HAP-1 (cell line): ENCODE results near the gene MYH8.

Source experiments
- DNase-seq, 2 experiments: peaks; one replicate each; pipeline ENCODE4 v3.0.0-alpha.2; 2016 to 2020; ENCODE audit warnings: low spot score in 2 of 2
- H3K27me3 ChIP-seq: fragments of 250-450 bp; sonication (Bioruptor Pico); 2 replicates; pipeline ENCODE4 v1.5.1; 2020; ENCODE audit warnings: low read depth, mild to moderate bottlenecking, moderate library complexity
- H3K36me3 ChIP-seq: fragments of 250-450 bp; sonication (Bioruptor Pico); replicated peaks from 2 replicates; pipeline ENCODE4 v1.5.1; 2020; ENCODE audit warnings: mild to moderate bottlenecking
- H3K4me1 ChIP-seq: fragments of 250-450 bp; sonication (Bioruptor Pico); 2 replicates; pipeline ENCODE4 v1.5.1; 2020; ENCODE audit warnings: mild to moderate bottlenecking
- H3K4me3 ChIP-seq: fragments of 250-450 bp; sonication (Bioruptor Pico); 2 replicates; pipeline ENCODE4 v1.5.1; 2020; ENCODE audit warnings: mild to moderate bottlenecking, moderate library complexity
- H3K9me3 ChIP-seq: fragments of 250-450 bp; sonication (Bioruptor Pico); 2 replicates; pipeline ENCODE4 v1.5.1; 2020; ENCODE audit warnings: mild to moderate bottlenecking, moderate library complexity
- in situ Hi-C: fragments of 300-500 bp; cut with MboI; formaldehyde crosslinking; loops from 3 replicates; pipeline ENCODE4 v1.14.3; 2020; ENCODE audit warnings: low sequenced_read_pairs, inconsistent platforms, mixed read lengths

MYH8 gene

GRCh38 chr17:10421900-10422542 is at the start of gene MYH8:
MYH8 (minus strand) TSS chr17:10421950; CDS start chr17:10420227, 1,723 bp downstream.
- no peaks in the 10 kb centered on the region for H3K36me3 ChIP-seq
- no peaks in the 10 kb centered on the region for H3K27me3 ChIP-seq
- no peak for DNase-seq
- in situ Hi-C loops, result no loop called here
- H3K4me3 ChIP-seq, result no peak within 1 kb of the TSS
- H3K9me3 ChIP-seq, result no peaks in the 10 kb centered on the region
- no peaks in the 10 kb centered on the region for H3K4me1 ChIP-seq

GRCh38 chr17:10469459-10469858 is 47.7 kb upstream of the MYH8 start, which contains the start of gene MYH4:
MYH4 (minus strand) TSS chr17:10469559; CDS start chr17:10466745, 2,814 bp downstream.
- no peaks in the 10 kb centered on the region for H3K9me3 ChIP-seq
- H3K4me3 ChIP-seq, result no peak within 1 kb of the TSS
- no peaks in the 10 kb centered on the region for H3K4me1 ChIP-seq
- in situ Hi-C loops, result no loop called here
- H3K36me3 ChIP-seq, result no peaks in the 10 kb centered on the region
- DNase-seq, result no peak
- H3K27me3 ChIP-seq, result no peaks in the 10 kb centered on the region

DNA sequence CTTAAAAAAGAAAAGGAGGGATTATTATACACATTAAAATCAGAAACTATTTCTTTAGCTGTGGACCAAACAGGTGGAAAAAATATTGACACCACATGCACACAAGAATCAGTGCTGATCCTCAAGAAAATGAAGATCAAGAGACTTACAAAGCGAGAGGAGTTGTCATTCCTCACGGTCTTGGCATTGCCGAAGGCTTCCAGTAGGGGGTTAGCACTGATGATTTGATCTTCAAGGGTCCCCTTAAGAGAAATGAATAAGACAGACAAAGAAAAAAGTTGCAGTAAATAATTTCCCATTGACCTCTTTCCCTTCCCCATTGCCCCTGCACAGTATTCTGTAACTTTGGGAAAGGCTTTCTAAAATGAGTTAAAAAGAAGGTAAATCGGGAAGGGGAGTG is 41.7 kb upstream of the MYH8 start:
- no peaks in the 10 kb centered on the region for H3K27me3 ChIP-seq
- no peak for DNase-seq
- no peaks in the 10 kb centered on the region for H3K36me3 ChIP-seq
- no peaks in the 10 kb centered on the region for H3K4me1 ChIP-seq
- no peaks in the 10 kb centered on the region for H3K9me3 ChIP-seq
- in situ Hi-C loops, result no loop called here
- no peak overlapping the region for H3K4me3 ChIP-seq

GRCh38 chr17:10460062-10460461 is 38.3 kb upstream of the MYH8 start:
- DNase-seq, result no peak
- Histone ChIP-seq H3K36me3 (no peaks in the 10 kb centered on the region), H3K9me3 (no peaks in the 10 kb centered on the region), H3K4me3 (no peak overlapping the region), H3K27me3 (no peaks in the 10 kb centered on the region), H3K4me1 (no peaks in the 10 kb centered on the region)
- in situ Hi-C loops, result no loop called here

- Histone ChIP-seq H3K4me1 (no peaks in the 10 kb centered on the region), H3K27me3 (no peaks in the 10 kb centered on the region), H3K9me3 (no peaks in the 10 kb centered on the region), H3K36me3 (no peaks in the 10 kb centered on the region), H3K4me3 (no peak overlapping the region)
- in situ Hi-C loops, result no loop called here
- DNase-seq, result no peak
These were observed 37.0 kb upstream of the MYH8 start for GRCh38 chr17:10458701-10459100.

GRCh38 chr17:10457952-10458351 is 36.2 kb upstream of the MYH8 start:
- in situ Hi-C loops, result no loop called here
- no peak for DNase-seq
- H3K36me3 ChIP-seq, result no peaks in the 10 kb centered on the region
- H3K9me3 ChIP-seq, result no peaks in the 10 kb centered on the region
- no peaks in the 10 kb centered on the region for H3K27me3 ChIP-seq
- no peak overlapping the region for H3K4me3 ChIP-seq
- H3K4me1 ChIP-seq, result no peaks in the 10 kb centered on the region

GRCh38 chr17:10447026-10447931 is 25.5 kb upstream of the MYH8 start:
- no peak overlapping the region for H3K4me3 ChIP-seq
- no peaks in the 10 kb centered on the region for H3K4me1 ChIP-seq
- no peaks in the 10 kb centered on the region for H3K36me3 ChIP-seq
- no peak for DNase-seq
- H3K9me3 ChIP-seq, result no peaks in the 10 kb centered on the region
- in situ Hi-C loops, result no loop called here
- H3K27me3 ChIP-seq, result no peaks in the 10 kb centered on the region

DNA sequence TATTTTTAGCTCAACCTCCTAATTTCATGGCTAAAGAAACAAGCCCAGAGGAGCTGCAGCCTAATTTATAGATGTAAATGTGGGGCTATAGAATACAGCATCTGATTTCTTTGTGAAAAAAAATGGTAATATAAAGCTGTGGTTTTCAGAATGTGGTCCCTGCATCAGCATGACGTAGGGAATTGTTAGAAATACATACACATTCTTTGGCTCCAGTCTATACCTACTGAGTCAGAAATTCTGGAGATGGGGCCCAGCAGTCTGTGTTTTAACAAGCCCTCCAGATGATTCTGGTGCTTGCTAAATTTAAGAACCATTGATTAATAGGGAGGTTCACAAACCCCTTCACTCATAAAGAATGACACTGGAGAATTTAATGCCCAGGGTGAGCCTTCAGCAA is 18.1 kb upstream of the MYH8 start:
- no peaks in the 10 kb centered on the region for H3K9me3 ChIP-seq
- no peaks in the 10 kb centered on the region for H3K4me1 ChIP-seq
- H3K27me3 ChIP-seq, result no peaks in the 10 kb centered on the region
- in situ Hi-C loops, result no loop called here
- no peaks in the 10 kb centered on the region for H3K36me3 ChIP-seq
- DNase-seq, result no peak
- no peak overlapping the region for H3K4me3 ChIP-seq

GRCh38 chr17:10435096-10435495 is 13.3 kb upstream of the MYH8 start:
- Histone ChIP-seq H3K4me1 (no peaks in the 10 kb centered on the region), H3K36me3 (no peaks in the 10 kb centered on the region), H3K9me3 (no peaks in the 10 kb centered on the region), H3K27me3 (no peaks in the 10 kb centered on the region), H3K4me3 (no peak overlapping the region)
- no peak for DNase-seq
- in situ Hi-C loops, result no loop called here

DNA sequence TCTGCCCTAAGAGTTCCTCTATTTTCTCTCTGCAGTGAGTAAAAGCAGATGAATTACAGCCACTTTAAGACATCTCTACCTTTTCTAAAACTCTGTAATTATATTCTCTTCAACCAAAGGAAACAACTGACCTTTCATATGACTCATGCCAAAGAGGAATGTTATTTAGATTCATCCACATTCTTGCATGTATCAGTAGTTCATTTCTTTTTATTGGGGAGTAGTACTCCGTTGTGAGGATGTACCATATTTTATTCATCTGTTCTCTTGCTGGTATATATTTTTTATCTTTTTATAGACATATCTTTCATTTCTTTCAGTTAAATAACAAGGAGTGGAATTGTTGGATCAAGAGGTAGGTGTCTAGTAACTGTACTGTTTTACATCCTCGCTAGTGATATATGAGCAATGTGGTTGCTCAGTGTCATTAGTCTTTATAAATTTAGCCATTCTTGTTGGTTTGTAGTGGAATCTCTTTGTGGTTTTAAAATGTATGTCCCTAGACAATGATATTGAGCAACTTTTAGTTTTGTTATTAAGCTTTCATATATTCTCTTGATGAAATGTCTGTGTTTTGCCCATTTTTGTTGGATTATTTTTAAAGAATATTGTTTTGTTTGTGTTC is 7.8 kb upstream of the MYH8 start:
- no peaks in the 10 kb centered on the region for H3K9me3 ChIP-seq
- DNase-seq, result no peak
- no peaks in the 10 kb centered on the region for H3K27me3 ChIP-seq
- H3K4me1 ChIP-seq, result no peaks in the 10 kb centered on the region
- no peaks in the 10 kb centered on the region for H3K36me3 ChIP-seq
- in situ Hi-C loops, result no loop called here
- no peak overlapping the region for H3K4me3 ChIP-seq

DNA sequence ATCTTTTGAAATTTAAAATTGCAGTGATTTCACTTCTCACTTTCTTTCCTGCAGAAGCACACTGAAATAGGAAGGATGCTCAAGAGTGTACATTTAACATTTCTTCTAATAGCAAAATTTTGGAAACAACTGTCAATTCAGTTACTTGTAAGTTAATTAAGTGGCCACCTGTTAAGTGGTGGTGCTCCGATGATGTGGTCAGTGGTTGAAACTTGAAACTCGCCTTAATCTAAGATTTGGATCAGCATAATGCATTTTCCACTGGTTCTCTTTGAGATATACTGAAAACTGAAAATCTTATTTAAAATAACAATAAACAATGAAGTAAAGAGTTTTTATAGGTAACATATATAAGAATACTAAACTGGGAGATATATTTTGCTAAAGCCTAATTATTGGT is 7.0 kb upstream of the MYH8 start:
- in situ Hi-C loops, result no loop called here
- H3K36me3 ChIP-seq, result no peaks in the 10 kb centered on the region
- no peaks in the 10 kb centered on the region for H3K9me3 ChIP-seq
- H3K4me3 ChIP-seq, result no peak overlapping the region
- H3K4me1 ChIP-seq, result no peaks in the 10 kb centered on the region
- H3K27me3 ChIP-seq, result no peaks in the 10 kb centered on the region
- no peak for DNase-seq

DNA sequence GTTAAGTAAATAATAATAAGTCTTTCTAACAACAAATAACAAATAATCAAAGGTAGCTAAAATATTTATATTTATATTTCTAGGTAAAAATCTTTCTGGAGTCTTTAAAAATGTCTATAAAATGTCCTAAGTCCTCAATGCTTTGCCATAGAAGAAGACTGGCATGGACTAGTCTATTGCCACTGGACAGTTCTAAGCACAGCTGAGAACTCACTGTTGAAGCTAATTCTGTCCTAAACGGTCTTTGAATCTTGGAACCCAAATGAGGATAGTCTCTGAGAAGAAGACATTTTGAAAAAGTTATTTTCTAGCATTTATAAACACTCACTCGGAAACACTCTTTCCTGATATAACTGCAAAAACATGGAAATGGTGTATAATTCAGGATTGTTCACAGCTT is 539 bp downstream of the MYH8 start:
- in situ Hi-C loops, result no loop called here
- Histone ChIP-seq H3K4me3 (no peak overlapping the region), H3K4me1 (no peaks in the 10 kb centered on the region), H3K27me3 (no peaks in the 10 kb centered on the region), H3K36me3 (no peaks in the 10 kb centered on the region), H3K9me3 (no peaks in the 10 kb centered on the region)
- DNase-seq, result no peak

- no peaks in the 10 kb centered on the region for H3K4me1 ChIP-seq
- H3K9me3 ChIP-seq, result no peaks in the 10 kb centered on the region
- H3K27me3 ChIP-seq, result no peaks in the 10 kb centered on the region
- no peaks in the 10 kb centered on the region for H3K36me3 ChIP-seq
- DNase-seq, result no peak
- no peak overlapping the region for H3K4me3 ChIP-seq
- in situ Hi-C loops, result no loop called here
These were observed 939 bp downstream of the MYH8 start for GRCh38 chr17:10420811-10421210.

GRCh38 chr17:10417431-10417830 is 4.3 kb downstream of the MYH8 start:
- H3K36me3 ChIP-seq, result no peaks in the 10 kb centered on the region
- H3K27me3 ChIP-seq, result no peaks in the 10 kb centered on the region
- H3K4me1 ChIP-seq, result no peaks in the 10 kb centered on the region
- no peak overlapping the region for H3K4me3 ChIP-seq
- no peak for DNase-seq
- in situ Hi-C loops, result no loop called here
- no peaks in the 10 kb centered on the region for H3K9me3 ChIP-seq
